Activated CD4-positive, CD25-positive, alpha-beta regulatory T cell treated with anti-CD3 and anti-CD28 coated beads, Interleukin-2, amount 50 U/mL, for 72 hours (primary cell): Measurements from ENCODE around the gene ZNF385D.
"Not testable (repeated sequence)": the region's sequence is repeated elsewhere in the genome, so short reads cannot be mapped to it uniquely, and the experiment has no call there.

Source experiments
- DNase-seq: peaks from one replicate; pipeline ENCODE4 v3.0.0; 2021

ZNF385D gene

DNA sequence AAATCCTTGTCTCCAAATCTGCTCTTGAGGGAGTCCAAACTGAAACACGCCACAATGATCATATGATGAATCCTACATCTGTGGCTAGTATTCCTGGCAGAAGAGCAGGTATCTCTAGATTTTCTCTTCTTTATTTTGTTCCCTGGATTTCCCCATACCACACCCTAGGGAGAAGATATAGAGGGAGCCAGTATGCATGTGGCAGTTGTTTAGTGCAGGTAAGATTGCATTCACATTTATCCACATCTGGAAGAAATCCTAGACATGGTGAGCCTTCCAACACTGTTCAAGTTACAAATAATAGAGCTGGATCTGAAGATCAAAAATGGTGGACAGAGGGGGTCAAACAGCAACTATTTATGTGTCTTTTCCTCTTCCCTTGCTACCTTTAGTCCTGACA is 316.7 kb downstream of the ZNF385D start:
- no peak for DNase-seq

DNA sequence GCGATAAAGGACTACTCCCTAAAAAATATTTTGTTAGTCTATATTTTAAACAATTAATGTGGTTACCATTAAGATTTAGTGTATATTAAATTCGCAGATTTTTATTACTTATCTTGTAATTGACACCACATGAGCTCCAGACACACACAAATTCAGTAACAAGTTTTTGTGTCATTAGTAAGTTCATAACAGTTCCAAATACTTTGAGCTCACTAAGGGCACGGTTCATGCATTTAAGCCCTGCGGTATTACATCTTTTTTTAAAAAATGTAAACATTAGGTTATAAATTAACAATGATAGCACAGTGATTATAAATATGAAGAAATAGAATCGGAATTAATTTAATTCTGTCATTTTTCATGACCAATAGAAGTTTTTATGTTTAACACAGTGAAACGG is 317.3 kb downstream of the ZNF385D start:
- no peak for DNase-seq

DNA sequence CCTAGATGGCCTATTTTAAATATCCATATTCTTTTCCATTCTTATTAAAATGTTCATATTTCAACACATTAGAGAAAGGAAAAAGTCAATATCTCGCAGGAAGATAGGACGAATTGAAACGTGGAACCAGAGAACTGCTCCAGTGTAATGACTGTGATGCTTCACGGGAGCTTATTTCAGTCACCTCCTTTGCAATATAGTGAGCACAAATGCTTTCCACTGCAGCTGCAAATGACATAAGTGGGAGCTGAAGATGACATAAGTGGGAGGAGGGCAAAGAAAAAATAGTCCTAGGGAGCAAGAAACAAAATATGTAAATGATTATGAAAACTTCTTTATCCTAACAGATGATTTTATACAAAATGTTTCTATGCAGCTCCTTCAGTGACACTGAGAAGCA is 324.1 kb downstream of the ZNF385D start:
- no peak for DNase-seq

DNA sequence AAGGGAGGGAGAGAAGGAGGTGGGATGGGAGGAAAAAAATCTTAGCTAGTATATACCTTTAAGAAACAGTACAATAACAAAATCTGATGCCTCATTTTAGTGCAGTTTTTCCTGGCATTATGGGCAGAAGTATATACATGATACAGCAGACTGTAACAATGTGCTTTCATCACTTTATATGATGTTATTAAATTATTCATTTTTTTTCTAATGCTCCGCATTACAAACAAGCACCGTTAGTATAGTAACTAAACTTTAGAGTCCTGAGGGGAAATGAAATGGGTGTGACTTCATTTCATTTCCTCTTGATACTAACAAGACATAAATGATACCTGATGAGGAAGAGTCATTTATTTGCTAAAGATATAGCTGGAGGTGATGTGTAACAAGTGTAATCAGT is 325.3 kb downstream of the ZNF385D start:
- no peak for DNase-seq

DNA sequence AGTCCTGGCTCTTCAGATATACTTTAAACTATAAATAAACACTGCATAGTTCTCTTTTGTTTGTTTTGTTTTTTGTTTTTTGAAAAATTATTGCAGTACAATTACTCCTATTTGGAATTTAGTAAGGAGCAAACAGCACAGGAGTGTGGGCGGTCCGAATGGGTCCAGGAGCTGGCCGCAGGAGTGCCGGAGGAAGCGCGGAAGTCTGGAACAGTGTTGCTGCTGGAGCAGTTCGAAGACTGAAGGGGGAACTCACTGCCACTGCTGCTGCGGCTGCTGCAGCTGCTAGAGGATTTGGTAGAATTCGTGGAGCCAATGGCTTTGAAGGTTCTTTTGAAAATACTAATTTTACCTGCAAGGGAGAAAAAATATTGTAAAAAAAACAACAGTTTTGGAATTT is 329.9 kb downstream of the ZNF385D start:
- no peak for DNase-seq

DNA sequence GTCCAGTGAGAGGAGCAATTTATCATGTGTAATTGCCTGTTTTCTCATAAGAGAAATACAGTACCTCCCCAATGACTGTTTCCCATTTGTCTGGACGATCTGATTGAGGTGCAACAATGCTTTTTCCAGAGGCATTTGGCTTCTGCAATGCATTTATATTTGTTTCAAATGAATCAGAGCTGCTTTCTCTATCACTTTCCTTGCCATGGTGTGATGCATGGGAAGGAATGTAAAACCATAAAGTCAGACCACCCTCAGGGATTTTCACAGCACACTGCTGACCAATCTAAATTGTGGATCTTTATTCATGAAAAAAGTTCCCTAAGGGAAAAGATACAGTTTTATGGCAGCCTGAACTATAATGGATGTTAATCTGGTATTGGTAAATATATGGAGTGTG is 333.0 kb downstream of the ZNF385D start:
- DNase-seq, result no peak

DNA sequence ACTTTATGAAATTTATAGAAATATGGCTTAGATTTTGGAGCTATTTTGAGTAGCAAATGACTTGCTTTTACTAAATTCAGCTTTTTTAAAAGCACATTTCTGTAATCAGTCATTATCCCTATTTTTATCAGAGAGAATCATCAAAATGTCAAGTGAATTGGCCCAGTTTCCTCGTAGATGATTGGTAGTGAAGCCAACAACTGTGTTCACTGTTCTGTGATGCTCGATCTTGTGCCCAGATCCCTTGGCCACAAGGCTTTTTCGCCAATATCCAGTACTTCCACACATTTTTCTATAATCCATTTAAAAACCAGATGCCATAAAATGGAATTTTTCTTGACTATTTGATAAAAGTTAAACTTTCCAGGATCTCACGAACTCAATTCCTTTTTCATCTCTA is 336.5 kb downstream of the ZNF385D start:
- no peak for DNase-seq

DNA sequence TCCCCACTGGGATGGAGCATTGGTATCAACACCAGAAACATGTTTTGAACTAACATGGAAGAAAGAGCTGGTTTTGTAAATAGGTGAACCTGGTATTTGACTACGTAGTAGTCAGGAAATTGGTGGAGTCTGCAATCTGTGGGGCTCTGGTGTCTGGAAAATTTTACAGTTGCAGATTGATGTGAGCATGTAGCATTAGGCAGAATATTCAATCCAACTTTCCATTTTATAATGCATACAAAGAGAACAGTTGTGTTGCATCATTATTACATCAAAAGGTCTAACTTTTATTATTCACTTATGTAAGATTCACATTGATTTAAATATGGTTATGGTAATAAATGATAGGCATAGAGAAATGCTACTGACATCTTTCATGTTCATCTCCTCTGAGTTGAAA is 340.0 kb downstream of the ZNF385D start:
- no peak for DNase-seq

DNA sequence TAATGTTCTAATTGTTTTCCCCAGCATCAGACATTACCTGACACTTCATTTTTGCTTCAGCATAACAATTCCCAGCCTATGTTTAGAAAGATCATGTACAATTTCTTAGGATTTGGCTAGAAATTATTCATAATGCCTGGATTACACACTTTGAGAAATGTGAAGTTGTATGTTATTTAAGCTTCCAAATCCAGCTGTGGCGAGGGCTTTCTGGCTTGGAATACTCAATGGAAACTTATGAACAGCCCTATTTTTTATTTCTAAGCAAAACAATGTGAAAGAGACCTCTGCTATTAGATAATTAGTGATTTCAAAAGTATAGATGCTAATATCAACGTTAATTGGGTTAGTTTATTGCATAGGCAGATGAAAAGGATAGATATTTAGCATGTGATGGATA is 341.6 kb downstream of the ZNF385D start:
- DNase-seq, result no peak

DNA sequence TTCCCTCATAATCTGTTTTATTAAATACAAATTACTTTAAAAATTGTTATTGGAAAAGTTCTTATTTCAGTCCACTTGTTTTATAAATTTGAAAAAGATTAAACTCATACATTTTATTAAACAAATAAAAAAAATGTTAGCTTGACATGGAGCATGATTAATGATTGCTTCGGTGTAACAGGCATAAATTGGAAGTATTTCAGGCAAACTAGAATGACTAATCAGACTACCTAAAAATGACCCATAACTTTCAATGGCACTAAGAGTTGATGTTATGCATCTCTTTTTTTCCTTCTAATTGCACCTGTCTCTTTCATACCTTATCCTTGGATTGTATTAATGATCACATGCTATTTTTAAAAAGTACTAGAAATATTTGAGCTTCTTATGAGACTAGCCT is 343.3 kb downstream of the ZNF385D start:
- DNase-seq, result no peak

DNA sequence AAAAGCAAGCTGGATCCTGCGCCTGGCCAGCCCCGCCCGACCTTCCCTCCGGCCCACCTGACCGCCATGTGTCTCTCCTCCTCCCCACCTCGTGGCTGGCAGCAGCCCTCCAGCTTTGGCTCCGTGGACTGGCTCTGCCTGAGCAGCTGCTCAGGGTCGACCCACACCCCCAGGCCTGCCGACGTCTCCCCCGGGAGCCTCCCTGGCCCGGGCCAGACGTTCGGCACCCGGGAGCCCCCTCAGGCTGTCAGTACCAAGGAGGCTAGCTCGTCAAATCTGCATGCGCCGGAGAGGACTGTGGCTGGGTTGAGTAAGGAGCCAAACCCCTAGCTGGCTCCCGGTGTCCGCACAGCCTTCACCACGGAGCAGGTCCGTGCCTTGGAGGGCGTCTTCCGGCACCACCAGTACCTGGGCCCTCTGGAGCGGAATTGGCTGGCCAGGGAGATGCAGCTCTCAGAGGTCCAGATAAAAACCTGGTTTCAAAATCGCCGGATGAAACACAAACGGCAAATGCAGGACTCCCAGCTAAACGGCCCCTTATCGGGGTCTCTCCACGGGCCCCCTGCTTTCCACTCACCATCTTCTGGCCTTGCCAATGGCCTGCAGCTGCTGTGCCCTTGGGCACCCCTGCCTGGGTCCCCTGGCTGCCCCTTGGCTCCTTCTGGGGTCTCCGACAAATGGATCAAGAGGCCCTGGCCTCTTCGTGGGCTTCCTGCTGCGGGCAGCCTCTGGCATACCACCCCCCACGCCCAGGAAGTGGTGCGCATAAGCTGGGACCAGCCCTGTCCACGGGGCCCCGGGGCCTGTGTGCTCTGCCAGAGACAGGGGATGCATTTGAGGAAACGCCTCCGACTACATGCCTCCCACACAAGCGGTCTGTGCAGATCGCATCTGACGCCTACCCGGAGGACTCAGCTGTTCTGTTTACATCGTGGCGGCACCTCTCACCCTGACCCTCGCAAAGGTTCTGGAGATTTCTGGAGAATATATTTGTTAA is 345.0 kb downstream of the ZNF385D start:
- no peak for DNase-seq

DNA sequence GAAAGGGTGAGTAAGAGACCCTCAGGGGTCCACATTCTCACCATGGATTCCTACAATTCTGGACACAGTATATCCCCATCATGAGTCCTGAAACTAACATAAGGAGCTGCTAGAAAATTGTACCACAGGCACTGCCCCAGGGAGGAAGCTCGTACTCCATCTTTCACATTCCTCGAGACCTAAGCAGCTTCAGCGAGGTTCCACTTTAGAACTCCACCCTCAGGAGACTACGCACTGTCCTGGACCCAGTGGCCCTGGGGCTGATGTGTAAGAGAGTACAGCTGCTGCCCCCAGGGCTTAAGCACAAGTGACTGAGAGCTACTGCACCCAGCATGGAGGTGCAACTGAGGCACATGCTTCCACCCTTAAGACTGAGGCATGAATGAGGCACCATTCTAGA is 352.5 kb downstream of the ZNF385D start:
- DNase-seq, result no peak

DNA sequence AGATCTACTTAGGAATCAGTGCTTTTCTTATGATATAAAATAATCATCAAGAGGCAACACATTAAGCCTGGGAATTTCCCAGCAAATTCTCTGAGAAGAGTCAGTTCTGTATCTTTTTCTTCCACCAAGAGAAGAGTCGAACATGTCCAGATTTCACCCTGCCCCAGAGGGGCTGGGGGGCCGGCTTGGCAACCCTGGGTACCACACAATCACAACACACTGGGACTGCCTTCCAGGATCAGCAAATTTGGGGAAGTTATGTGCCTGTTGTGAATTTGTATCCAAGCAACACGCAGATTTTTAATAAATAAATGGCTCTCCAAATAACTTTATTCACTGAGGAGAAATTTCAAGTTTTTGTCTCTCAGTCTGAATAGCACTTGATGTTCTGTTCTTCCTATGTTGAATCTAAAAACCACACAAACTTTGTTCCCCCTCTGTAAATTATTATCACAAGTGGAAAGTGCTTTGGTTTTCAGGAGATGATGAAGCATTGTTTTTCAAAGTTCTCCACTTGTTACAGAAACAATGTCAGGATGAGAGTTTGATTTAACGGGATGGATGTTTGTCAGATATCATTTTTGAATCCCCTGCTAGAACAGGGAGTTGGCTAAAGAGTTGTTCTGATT is 357.2 kb downstream of the ZNF385D start:
- DNase-seq, result no peak

DNA sequence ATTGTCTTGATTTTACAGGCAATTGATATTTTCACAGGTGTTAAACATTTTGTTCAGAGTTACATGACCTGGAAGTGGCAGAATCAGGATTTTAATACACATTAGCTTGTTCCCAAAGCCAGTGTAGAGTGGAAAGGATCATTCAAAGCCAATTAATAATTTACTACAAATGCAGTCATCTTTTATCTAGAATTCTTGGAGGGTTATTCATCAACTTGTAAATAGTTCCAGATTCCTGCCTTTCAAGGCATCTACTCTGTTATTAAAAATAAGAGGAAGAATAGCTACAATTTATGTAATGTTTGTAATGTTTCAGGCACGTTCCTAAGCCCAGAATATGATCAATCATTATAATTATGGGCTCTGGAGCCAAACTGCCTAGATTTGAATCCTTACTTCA is 358.5 kb downstream of the ZNF385D start:
- no peak for DNase-seq

DNA sequence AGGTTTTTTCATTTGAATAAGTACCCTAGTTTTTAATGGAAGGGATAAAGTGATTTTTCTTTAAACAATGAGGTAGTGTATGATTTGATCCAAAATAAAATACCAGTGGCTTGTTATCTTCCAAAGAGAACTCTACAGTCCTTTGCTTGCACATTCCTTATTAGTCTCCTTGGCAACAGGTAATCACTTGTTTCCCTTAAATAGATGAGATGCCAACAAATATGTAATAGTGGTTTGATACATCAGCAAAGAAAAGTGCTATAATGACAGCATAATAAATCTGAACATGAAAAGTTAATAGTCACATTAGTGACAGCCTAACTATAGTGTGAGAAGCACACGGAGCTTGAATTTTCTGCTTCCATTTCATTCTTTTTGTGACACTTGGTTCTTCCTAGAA is 360.2 kb downstream of the ZNF385D start:
- no peak for DNase-seq

DNA sequence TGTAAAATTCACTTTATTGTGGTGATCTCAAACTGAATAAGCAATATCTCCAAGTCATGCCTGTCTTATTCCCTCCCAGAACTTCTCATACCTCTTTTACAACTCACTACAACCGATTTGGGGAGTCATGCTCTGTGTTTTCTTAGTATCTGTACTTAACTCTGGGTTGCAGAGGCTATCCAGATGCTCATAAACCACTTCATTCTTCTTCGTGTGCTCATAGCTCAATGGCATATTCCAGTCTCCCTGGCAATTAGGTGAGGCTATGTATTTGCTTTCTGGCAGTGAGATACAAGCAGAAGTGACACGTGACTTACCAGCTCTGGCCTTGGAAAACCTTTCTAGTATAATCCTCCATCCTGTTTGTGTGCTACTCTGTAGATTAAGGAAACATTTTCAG is 360.9 kb downstream of the ZNF385D start:
- no peak for DNase-seq

DNA sequence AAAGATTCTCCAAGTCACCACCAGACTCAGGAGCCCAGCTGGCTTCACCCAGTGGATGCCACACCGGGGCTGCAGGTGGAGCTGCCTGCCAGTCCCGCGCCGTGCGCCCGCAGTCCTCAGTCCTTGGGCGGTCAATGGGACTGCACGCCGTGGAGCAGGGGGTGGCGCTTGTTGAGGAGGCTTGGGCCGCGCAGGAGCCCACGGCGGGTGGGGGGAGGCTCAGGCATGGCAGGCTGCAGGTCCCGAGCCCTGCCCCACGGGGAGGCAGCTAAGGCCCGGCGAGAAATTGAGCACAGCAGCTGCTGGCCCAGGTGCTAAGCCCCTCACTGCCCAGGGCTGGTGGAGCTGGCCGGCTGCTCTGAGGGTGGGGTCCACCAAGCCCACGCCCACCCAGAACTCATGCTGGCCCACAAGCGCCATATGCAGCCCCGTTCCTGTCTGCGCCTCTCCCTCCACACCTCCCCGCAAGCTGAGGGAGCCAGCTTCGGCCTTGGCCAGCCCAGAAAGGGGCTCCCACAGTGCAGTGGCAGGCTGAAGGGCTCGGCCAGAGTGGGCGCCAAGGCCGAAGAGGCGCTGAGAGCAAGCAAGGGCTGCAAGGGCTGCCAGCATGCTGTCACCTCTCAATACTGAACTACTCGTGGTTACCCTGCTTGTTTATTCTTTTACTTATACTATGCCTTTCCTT is 363.7 kb downstream of the ZNF385D start:
- not testable (repeated sequence) for DNase-seq

DNA sequence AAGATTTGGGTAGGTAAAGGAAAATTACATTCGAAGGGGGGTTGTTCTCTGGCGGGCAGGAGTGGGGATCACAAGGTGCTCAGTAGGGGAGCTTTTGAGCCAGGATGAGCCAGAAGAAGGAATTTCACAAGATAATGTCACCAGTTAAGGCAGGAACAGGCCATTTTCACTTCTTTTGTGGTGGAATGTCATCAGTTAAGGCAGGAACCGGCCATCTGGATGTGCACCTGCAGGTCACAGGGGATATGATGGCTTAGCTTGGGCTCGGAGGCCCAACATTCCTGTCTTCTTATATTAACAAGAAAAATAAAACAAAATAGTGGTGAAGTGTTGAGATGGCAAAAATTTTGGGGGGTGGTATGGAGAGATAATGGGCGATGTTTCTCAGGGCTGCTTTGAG is 373.0 kb downstream of the ZNF385D start:
- not testable (repeated sequence) for DNase-seq

DNA sequence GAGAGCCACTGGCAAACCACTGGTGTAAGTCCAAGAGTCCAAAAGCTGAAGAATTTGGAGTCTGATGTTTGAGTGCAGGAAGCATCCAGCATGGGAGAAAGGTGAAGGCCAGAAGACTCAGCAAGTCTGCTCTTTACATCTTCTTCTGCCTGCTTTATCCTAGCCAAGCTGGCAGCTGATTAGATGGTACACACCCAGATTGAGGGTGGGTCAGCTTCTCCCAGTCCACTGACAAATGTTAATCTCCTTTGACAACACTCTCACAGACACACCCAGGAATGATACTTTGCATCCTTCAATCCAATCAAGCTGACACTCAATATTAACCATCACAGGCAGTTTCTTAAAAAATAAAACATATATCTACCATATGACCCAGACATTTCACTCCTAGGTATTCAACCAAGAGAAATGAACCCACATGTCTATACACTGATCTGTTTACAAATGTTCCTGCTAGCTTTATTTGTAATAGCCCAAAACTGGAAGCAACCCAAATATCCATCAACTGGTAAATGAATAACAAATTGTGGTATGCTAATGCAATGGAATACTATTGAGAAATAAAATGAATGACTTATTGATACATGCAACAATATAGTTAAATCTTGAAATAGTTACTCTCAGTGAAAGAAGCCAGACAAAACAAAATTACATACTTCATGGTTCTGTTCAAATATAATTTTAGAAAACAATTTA is 373.8 kb downstream of the ZNF385D start:
- DNase-seq, result no peak

DNA sequence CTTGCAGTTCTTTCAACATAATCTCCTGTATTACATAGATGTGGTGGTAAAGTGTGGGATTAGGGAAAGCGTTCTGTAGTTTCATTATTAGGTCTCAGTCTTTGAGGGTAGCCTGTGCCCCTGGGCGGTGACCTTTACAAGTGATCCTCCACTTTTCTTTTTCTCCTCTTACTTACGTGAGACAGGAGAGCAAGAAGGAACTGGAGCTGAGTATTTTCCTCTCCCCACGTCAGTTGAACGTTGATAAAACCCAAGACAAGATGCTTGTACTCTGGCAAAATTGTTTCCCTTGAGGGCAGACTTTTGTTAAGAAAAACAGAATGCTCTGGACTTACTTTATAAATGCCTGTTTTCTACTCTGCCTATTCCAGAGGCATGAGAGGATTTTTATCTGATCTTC is 378.7 kb downstream of the ZNF385D start:
- DNase-seq, result no peak
